Transverse colon (tissue), 4 donors: ENCODE results near the gene ETV6. TPM values are rescaled to one million over a fixed set of nuclear protein-coding genes. Genes with fewer than 3 reads are reported as not detected.

ENCODE experiments used
- DNase-seq: peaks from one replicate; pipeline ENCODE4 v3.0.0-alpha.2; 2019
- H3K27ac ChIP-seq, 4 donors: fragments of 200-600 bp; sonication (generic); 2 replicates each; pipeline ENCODE4 v1.5.1; 2016 to 2018; ENCODE audit warnings: inconsistent platforms in 4 of 4
- H3K27me3 ChIP-seq: fragments of 200-600 bp; sonication (generic); 2 replicates; pipeline ENCODE4 v1.5.1; 2017; ENCODE audit warnings: inconsistent platforms
- H3K36me3 ChIP-seq, 4 donors: fragments of 200-600 bp; sonication (generic); 2 replicates each; pipeline ENCODE4 v1.5.1; 2017 to 2019; ENCODE audit warnings: inconsistent platforms in 4 of 4
- H3K4me1 ChIP-seq, 4 donors: fragments of 200-600 bp; sonication (generic); 2 replicates each; pipeline ENCODE4 v1.5.1; 2017 to 2020; ENCODE audit warnings: inconsistent platforms in 4 of 4
- H3K4me3 ChIP-seq, 4 donors: fragments of 200-600 bp; sonication (generic); 1 replicate in 1 of 4; 2 replicates in 3 of 4; pipeline versions ENCODE4 v1.5.1 to v1.6.1; 2017 to 2019; ENCODE audit warnings: inconsistent platforms in 4 of 4
- H3K9me3 ChIP-seq, 2 donors: fragments of 200-600 bp; sonication (generic); 2 replicates each; pipeline ENCODE4 v1.5.1; 2017 to 2019; ENCODE audit warnings: inconsistent platforms in 2 of 2
- EP300 ChIP-seq: sonication (generic); formaldehyde crosslinking; IDR thresholded peaks from one replicate; pipeline ENCODE4 v1.6.1; 2017; ENCODE audit warnings: antibody characterized with exemption, low read depth
- POLR2A ChIP-seq: fragments of 450-650 bp; IDR thresholded peaks from one replicate; pipeline ENCODE4 v1.6.1; 2016; ENCODE audit warnings: antibody characterized with exemption, mild to moderate bottlenecking, moderate library complexity
- POLR2AphosphoS5 ChIP-seq, 3 donors: sonication (generic); formaldehyde crosslinking; IDR thresholded peaks; one replicate each; pipeline ENCODE4 v1.6.1; 2016; ENCODE audit warnings: antibody characterized with exemption in 3 of 3
- WGBS, 2 donors: methylation state at CpG; one replicate each; pipeline ENCODE4 v1.1.5; 2018; ENCODE audit warnings: low coverage in 1 of 2; 5-methylcytosine and 5-hydroxymethylcytosine counted together
- in situ Hi-C, 4 donors: fragments of 200-750 bp; cut with MboI; loops; one replicate each; pipeline versions ENCODE4 v1.15.0 to v1.15.1; 2017; ENCODE audit warnings: low sequenced_read_pairs in 3 of 4, low pct_ligation_motif_present in 1 of 4, low pct_unique_long_range_greater_than_20kb in 1 of 4
- intact Hi-C: fragments of 100-400 bp; cut with DNase I; formaldehyde crosslinking; loops from one replicate; pipeline ENCODE4 v1.15.1; 2023; ENCODE audit warnings: low total_unique reads
- total RNA-seq, 4 donors: library from RNA; depleted of rRNA; stranded (reverse); fragments of >200 nt; gene quantifications; one replicate each; pipeline ENCODE4 v1.1.0, GENCODE V29; 2016
- TF ChIP-seq, protein P1 (sequence below), 5 experiments: fragments of 200-600 bp in 3 of 5; fragments of 450-650 bp in 2 of 5; sonication (generic) in 3 of 5; IDR thresholded peaks; 1 replicate in 2 of 5; 2 replicates in 3 of 5; pipeline ENCODE4 v1.5.1; 2016 to 2017; ENCODE audit warnings: antibody characterized with exemption in 5 of 5, inconsistent platforms in 3 of 5, mild to moderate bottlenecking in 2 of 5, moderate library complexity in 1 of 5

ETV6 gene
- total RNA-seq, 4 donors from 2014 or later: 19.9 to 47.9 (median 41.0) TPM

DNA sequence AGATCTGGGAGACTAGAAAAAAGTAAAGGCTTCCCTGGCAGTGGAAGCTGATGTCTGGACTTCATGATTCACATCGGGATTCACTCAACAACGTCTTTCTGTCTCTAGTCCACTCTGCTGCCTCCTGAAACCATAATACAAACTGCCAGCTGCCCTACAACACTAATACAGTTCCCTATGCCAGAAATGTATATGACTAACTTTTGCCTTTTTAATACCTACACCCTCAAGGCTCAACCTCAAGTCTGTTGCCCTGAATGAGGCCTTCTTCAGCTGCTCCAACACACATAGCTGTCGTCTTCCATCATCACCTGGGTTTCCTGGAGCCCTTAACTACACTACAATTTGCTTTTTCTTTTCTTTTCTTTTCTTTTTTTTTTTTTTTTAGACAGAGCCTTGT is 238.6 kb downstream of the ETV6 start:
- peaks cover 12 to 42% (median 30%) of the 10 kb centered on the region in 4 donors for H3K4me1 ChIP-seq
- intact Hi-C loops: loop anchor here (5.0 kb wide), 1 partner anchor 876 kb away; no protein-coding TSS in a partner anchor
- WGBS, 2 donors: 81 to 88% methylated on average over 3 of the region's 3 CpGs
- no peak for TF ChIP-seq POLR2AphosphoS5 (IDR thresholded peaks at IDR 0.05)
- no peak for TF ChIP-seq EP300
- no peak for TF ChIP-seq POLR2A
- TF ChIP-seq, protein P1, sequence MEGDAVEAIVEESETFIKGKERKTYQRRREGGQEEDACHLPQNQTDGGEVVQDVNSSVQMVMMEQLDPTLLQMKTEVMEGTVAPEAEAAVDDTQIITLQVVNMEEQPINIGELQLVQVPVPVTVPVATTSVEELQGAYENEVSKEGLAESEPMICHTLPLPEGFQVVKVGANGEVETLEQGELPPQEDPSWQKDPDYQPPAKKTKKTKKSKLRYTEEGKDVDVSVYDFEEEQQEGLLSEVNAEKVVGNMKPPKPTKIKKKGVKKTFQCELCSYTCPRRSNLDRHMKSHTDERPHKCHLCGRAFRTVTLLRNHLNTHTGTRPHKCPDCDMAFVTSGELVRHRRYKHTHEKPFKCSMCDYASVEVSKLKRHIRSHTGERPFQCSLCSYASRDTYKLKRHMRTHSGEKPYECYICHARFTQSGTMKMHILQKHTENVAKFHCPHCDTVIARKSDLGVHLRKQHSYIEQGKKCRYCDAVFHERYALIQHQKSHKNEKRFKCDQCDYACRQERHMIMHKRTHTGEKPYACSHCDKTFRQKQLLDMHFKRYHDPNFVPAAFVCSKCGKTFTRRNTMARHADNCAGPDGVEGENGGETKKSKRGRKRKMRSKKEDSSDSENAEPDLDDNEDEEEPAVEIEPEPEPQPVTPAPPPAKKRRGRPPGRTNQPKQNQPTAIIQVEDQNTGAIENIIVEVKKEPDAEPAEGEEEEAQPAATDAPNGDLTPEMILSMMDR (IDR thresholded peaks at IDR 0.05): no peak
- H3K9me3 ChIP-seq: no peaks in the 10 kb centered on the region
- in situ Hi-C loops: no loop called here
- DNase-seq: no peak
- H3K27ac ChIP-seq: no peak overlapping the region
- H3K36me3 ChIP-seq: peaks cover 0 to 25% (median 10%) of the 10 kb centered on the region in 4 donors
- H3K27me3 ChIP-seq: no peaks in the 10 kb centered on the region
- no peak overlapping the region for H3K4me3 ChIP-seq

DNA sequence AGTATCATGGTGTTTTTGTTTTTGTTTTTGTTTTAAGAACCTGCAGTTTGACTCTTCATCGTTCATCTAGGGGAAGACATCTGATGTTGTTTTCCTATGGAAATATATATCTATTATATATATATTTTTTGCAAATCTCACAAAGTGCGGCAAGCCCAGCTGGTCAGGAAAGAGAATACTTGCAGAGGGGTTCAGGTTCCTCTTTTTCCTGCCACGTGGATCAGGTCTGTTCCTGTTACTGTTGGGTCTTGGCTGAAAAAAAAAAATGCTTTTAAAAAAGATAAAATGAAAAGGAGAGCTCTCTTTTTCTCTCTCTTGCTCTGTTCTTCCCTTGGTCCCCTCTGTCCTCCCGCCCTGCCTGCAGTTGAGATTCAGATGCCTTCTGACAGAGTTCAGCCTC is 241.9 kb downstream of the ETV6 start:
- in situ Hi-C loops: no loop called here
- Histone ChIP-seq H3K36me3 (peaks cover 0 to 25% (median 11%) of the 10 kb centered on the region in 4 donors), H3K4me1 (peaks cover 0 to 9% (median 1%) of the 10 kb centered on the region in 4 donors), H3K4me3 (no peak overlapping the region), H3K9me3 (no peaks in the 10 kb centered on the region), H3K27ac (no peak overlapping the region), H3K27me3 (no peaks in the 10 kb centered on the region)
- intact Hi-C loops: no loop called here
- 66 to 83% methylated on average over 4 of the region's 4 CpGs for WGBS, 2 donors
- no peak for TF ChIP-seq EP300
- no peak for DNase-seq

DNA sequence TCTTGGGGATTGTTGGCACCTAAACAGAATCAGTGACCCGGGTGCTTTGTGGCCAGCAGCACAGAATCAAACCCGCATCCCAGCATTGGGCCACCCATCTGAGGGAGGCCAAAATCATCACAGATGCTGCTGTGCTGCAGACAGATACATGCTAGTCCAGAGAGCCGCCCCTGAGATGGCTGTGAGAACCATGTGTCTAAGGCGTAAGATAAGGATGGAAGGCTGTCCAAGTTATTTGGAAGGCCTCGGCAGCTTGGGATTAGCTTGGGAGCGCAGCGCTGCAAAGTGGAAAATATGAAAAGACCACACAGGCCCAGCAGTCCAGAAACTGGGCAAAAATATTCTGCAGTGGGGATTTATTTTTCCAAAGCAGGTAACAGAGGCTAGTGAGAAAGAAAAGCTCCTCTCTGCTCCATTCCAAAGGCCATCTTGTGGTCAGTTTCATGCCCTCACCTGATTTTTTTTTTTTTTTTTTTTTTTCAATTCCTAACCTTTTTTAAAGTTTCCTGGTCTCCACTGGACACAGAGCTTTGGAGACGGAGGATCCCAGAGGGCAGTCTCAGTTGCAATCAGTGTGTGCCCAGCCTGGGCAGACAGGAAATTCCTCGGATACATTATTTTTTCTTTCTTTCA is 242.4 kb downstream of the ETV6 start:
- TF ChIP-seq EP300: no peak
- TF ChIP-seq, protein P1 (IDR thresholded peaks at IDR 0.05): peak in 2 of 5 experiments; percentile 17 to 35
- H3K4me1 ChIP-seq: peaks cover 0 to 5% (median 0%) of the 10 kb centered on the region in 4 donors
- no peaks in the 10 kb centered on the region for H3K27me3 ChIP-seq
- H3K27ac ChIP-seq: no peak overlapping the region
- H3K4me3 ChIP-seq: no peak overlapping the region
- 80 to 90% methylated on average over 8 to 9 of the region's 9 CpGs for WGBS, 2 donors
- intact Hi-C loops (no loop called here), in situ Hi-C loops (no loop called here)
- no peaks in the 10 kb centered on the region for H3K9me3 ChIP-seq
- no peak for DNase-seq
- H3K36me3 ChIP-seq: peaks cover 0 to 23% (median 11%) of the 10 kb centered on the region in 4 donors

DNA sequence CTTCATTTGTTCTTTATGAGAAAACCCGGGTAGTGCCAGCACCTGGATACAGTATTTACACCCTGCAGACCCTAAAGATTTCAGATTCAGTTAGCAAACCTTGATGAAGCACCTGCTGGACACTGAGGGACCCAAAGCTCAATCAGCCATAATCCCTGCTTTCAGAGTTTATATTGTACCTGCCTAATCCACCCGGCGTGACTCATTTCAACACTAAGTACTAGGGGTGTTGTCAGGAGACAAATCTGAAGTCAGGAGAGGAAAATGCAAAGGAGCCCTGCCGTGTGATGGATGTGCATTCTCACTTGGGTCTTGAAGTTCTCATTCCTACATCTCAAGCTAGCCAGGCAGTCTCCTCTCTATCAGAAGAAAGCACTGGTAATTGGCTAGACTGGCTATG is 244.5 kb downstream of the ETV6 start:
- no peak overlapping the region for H3K27ac ChIP-seq
- no peak for TF ChIP-seq EP300
- TF ChIP-seq, protein P1 (IDR thresholded peaks at IDR 0.05): no peak
- TF ChIP-seq POLR2A: no peak
- TF ChIP-seq POLR2AphosphoS5 (IDR thresholded peaks at IDR 0.05): no peak

DNA sequence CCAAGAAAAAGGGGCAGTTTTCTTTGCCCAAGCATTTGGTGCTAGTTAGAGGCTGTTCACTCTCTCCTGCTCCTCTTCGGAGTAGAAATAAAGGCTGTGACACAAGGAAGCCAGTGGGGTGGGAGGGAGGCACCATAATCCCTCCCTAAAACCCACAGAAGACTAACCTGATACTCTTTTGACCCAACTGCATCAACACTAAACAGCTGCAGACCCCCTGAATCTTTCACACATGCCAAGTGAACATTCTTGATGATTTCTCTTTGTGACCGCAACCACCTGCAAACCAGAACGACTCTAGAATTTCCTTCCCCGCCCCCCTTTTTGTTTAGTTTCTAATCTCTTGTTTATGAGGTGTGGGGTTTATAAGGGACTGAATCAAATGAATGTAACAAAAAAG is 245.4 kb downstream of the ETV6 start:
- in situ Hi-C loops (no loop called here), intact Hi-C loops (no loop called here)
- Histone ChIP-seq H3K4me1 (peaks cover 0 to 5% (median 0%) of the 10 kb centered on the region in 4 donors), H3K27ac (no peak overlapping the region), H3K36me3 (peaks cover 0 to 18% (median 8%) of the 10 kb centered on the region in 4 donors), H3K4me3 (no peak overlapping the region), H3K9me3 (no peaks in the 10 kb centered on the region), H3K27me3 (no peaks in the 10 kb centered on the region)
- DNase-seq: no peak
- no peak for TF ChIP-seq EP300
- TF ChIP-seq, protein P1 (IDR thresholded peaks at IDR 0.05): no peak
- no peak for TF ChIP-seq POLR2A
- no peak for TF ChIP-seq POLR2AphosphoS5 (IDR thresholded peaks at IDR 0.05)
- WGBS, 2 donors: 65 to 85% methylated on average over 3 to 4 of the region's 4 CpGs

More for the DNA sequence above, 244.5 kb downstream of the ETV6 start:
- DNase-seq: no peak
- no peaks in the 10 kb centered on the region for H3K9me3 ChIP-seq
- intact Hi-C loops (no loop called here), in situ Hi-C loops (no loop called here)
- WGBS, 2 donors: 83 to 91% methylated on average over 1 to 4 of the region's 4 CpGs
- no peaks in the 10 kb centered on the region for H3K27me3 ChIP-seq
- peaks cover 0 to 5% (median 0%) of the 10 kb centered on the region in 4 donors for H3K4me1 ChIP-seq
- H3K4me3 ChIP-seq: no peak overlapping the region
- peaks cover 0 to 18% (median 8%) of the 10 kb centered on the region in 4 donors for H3K36me3 ChIP-seq
